Urinary bladder (tissue), 2 donors: Measurements from ENCODE around the gene HSH2D. TPM values are rescaled to one million over a fixed set of nuclear protein-coding genes. Genes with fewer than 3 reads are reported as not detected.

Experiments used
- polyA plus RNA-seq: library from polyadenylated mRNA; stranded (reverse); fragments of 200-250 nt; gene quantifications from one replicate; pipeline ENCODE4 v1.2.3, GENCODE V29; 2013
- small RNA-seq: library from RNA; depleted of rRNA; stranded (forward); fragments of <200 nt; gene quantifications from one replicate; pipeline ENCODE3, GENCODE V24; 2014
- total RNA-seq: library from RNA; depleted of rRNA; stranded (reverse); fragments of >200 nt; gene quantifications from one replicate; pipeline ENCODE4 v1.2.3, GENCODE V29; 2014
- donor health status: healthy.

HSH2D gene
- total and polyA plus RNA-seq, 2 donors: 1.9 to 2.4 TPM

Small RNA genes within 50 kb of the gene (small RNA-seq; reads per million reads assigned to genes)
- gene RF00017: not detected

Other genes starting within 250 kb of the HSH2D start
- gene CYP4F2, start 245.6 kb upstream of the HSH2D start, total RNA-seq: not detected
- 0.18 TPM for gene CYP4F2, start 245.6 kb upstream of the HSH2D start, polyA plus RNA-seq
- gene CYP4F11, start 209.2 kb upstream of the HSH2D start, total RNA-seq: 1.0 TPM
- gene CYP4F11, start 209.2 kb upstream of the HSH2D start, polyA plus RNA-seq: 0.67 TPM
- gene OR10H4, start 194.7 kb upstream of the HSH2D start, total RNA-seq: not detected
- not detected for gene OR10H4, start 194.7 kb upstream of the HSH2D start, polyA plus RNA-seq
- 438 TPM for gene TPM4, start 67.2 kb upstream of the HSH2D start, total RNA-seq
- 424 TPM for gene TPM4, start 67.2 kb upstream of the HSH2D start, polyA plus RNA-seq
- gene RAB8A, start 31.8 kb upstream of the HSH2D start, total RNA-seq: 69.5 TPM
- gene RAB8A, start 31.8 kb upstream of the HSH2D start, polyA plus RNA-seq: 43.6 TPM
- not detected for gene CIB3, start 29.8 kb downstream of the HSH2D start, total RNA-seq
- not detected for gene CIB3, start 29.8 kb downstream of the HSH2D start, polyA plus RNA-seq
- gene FAM32A, start 41.7 kb downstream of the HSH2D start, total RNA-seq: 75.8 TPM
- gene FAM32A, start 41.7 kb downstream of the HSH2D start, polyA plus RNA-seq: 94.5 TPM
- 30.6 TPM for gene AP1M1, start 54.2 kb downstream of the HSH2D start, total RNA-seq
- gene AP1M1, start 54.2 kb downstream of the HSH2D start, polyA plus RNA-seq: 72.9 TPM
- 14.2 TPM for gene KLF2, start 181.1 kb downstream of the HSH2D start, total RNA-seq
- gene KLF2, start 181.1 kb downstream of the HSH2D start, polyA plus RNA-seq: 155 TPM